ENCODE measurements around the gene ANKRA2.

Gene ANKRA2

DNA sequence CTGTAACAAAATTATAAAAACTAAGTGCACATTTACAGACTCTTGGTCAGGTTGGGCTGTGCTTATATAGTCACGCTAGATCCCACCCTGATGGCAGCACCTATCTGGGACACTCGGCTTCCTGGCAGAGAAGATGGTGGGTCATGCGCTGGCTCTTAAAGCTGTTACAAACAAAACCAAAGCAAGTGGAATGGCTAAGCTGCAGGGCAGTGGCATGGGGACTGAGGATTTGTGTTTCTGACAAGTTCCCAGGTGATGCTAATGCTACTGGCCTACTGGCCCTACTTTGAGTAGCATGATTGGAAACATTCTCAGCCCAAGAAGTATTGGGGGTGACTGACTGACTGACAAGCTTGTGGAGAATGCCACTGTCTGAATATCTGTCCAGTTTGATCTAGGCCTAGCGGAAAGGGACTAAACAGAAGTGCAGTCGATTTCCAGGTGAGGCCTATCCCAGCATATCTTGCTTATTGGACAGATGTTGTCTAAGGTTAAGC is 58.9 kb downstream of the ANKRA2 start:
- TF ChIP-seq POLR2AphosphoS5 (IDR thresholded peaks at IDR 0.05; ENCODE audit: borderline replicate concordance, low read depth, low read length) (peak; percentile 52; the same call in 1 of the 2 replicates), FOXP2 (optimal IDR thresholded peaks at IDR 0.05; ENCODE audit: control extremely low read depth, extremely low read length, insufficient read depth) (no peak)
- Histone ChIP-seq H3K9ac (ENCODE audit: insufficient read length) (no peak overlapping the region), H3K27ac (no peak overlapping the region), H3K4me3 (no peak overlapping the region), H3K36me3 (ENCODE audit: insufficient read depth, low read length) (peaks cover 51% of the 10 kb centered on the region), H3K9me3 (ENCODE audit: low read depth, low read length) (no peaks in the 10 kb centered on the region)
- DNase-seq (ENCODE audit: low read depth, low spot score): no peak
